Measurements from ENCODE around the gene PRSS27. TPM values are rescaled to one million over a fixed set of nuclear protein-coding genes. Genes with fewer than 3 reads are reported as not detected.

The PRSS27 gene
- polyA plus RNA-seq, 1 donor (not counting 4 experiments of a cell fraction or from before 2014, with no cell fraction given): 0.20 TPM

- H3K79me2 ChIP-seq (ENCODE audit: control insufficient read depth, insufficient read depth, low read length): no peaks in the 10 kb centered on the region
- dilution Hi-C loops (cut with MboI; ENCODE audit: extremely low pct_ligation_motif_present, low sequenced_read_pairs): no loop called here
- H3K4me1 ChIP-seq (ENCODE audit: control insufficient read depth, extremely low read depth, insufficient read depth, low read length): peaks cover 3% of the 10 kb centered on the region
- no peak overlapping the region for H3K4me2 ChIP-seq (ENCODE audit: control insufficient read depth, extremely low read depth, insufficient read depth, low read depth, low read length)
- no peak for DNase-seq (ENCODE audit: low read depth, low spot score)
- H4K20me1 ChIP-seq (ENCODE audit: control insufficient read depth, extremely low read depth, insufficient read depth, low read length): no peaks in the 10 kb centered on the region
- H3K4me3 ChIP-seq (ENCODE audit: control insufficient read depth in 2 of 3, extremely low read depth in 1 of 3, insufficient read depth in 2 of 3, low read depth in 1 of 3, low read length in 3 of 3): no peak overlapping the region
- H3K27me3 ChIP-seq (ENCODE audit: control insufficient read depth, extremely low read depth, insufficient read depth, low read length): no peaks in the 10 kb centered on the region
- no peak overlapping the region for H3K9ac ChIP-seq (ENCODE audit: control insufficient read depth, extremely low read depth, insufficient read depth, low read length)
- TF ChIP-seq CTCF (optimal IDR thresholded peaks at IDR 0.05 in 1 of 3, IDR thresholded peaks at IDR 0.05 in 1 of 3, conservative IDR thresholded peaks at IDR 0.05 in 1 of 3; ENCODE audit: extremely low read depth in 1 of 3, insufficient read depth in 2 of 3, low read length in 3 of 3): no peak
- no peak for TF ChIP-seq EZH2 (IDR thresholded peaks at IDR 0.05; ENCODE audit: low read length)
- no peak overlapping the region for H3K27ac ChIP-seq (ENCODE audit: control insufficient read depth, insufficient read depth, low read length)
- no peak for FAIRE-seq
- no peaks in the 10 kb centered on the region for H3K9me3 ChIP-seq (ENCODE audit: control insufficient read depth, low read depth, low read length)
- H3K36me3 ChIP-seq (ENCODE audit: control insufficient read depth in 2 of 2, extremely low read depth in 1 of 2, insufficient read depth in 2 of 2, low read length in 2 of 2): no peaks in the 10 kb centered on the region
- H2AFZ ChIP-seq (ENCODE audit: control insufficient read depth, low read length): no peak overlapping the region
- no peaks in the 10 kb centered on the region for H3K9me1 ChIP-seq (ENCODE audit: control insufficient read depth, extremely low read depth, insufficient read depth, low read length)
Measured at GRCh38 chr16:2743007-2743810, 23.2 kb upstream of the PRSS27 start.

- Histone ChIP-seq H3K9ac (ENCODE audit: control insufficient read depth, extremely low read depth, insufficient read depth, low read length) (no peak overlapping the region), H2AFZ (ENCODE audit: control insufficient read depth, low read length) (no peak overlapping the region), H3K27ac (ENCODE audit: control insufficient read depth, insufficient read depth, low read length) (no peak overlapping the region), H3K4me2 (ENCODE audit: control insufficient read depth, extremely low read depth, insufficient read depth, low read depth, low read length) (no peak overlapping the region), H3K36me3 (ENCODE audit: control insufficient read depth in 2 of 2, extremely low read depth in 1 of 2, insufficient read depth in 2 of 2, low read length in 2 of 2) (no peaks in the 10 kb centered on the region), H3K9me1 (ENCODE audit: control insufficient read depth, extremely low read depth, insufficient read depth, low read length) (no peaks in the 10 kb centered on the region), H3K4me3 (ENCODE audit: control insufficient read depth in 2 of 3, extremely low read depth in 1 of 3, insufficient read depth in 2 of 3, low read depth in 1 of 3, low read length in 3 of 3) (no peak overlapping the region), H3K9me3 (ENCODE audit: control insufficient read depth, low read depth, low read length) (no peaks in the 10 kb centered on the region), H3K4me1 (ENCODE audit: control insufficient read depth, extremely low read depth, insufficient read depth, low read length) (peaks cover 3% of the 10 kb centered on the region), H3K79me2 (ENCODE audit: control insufficient read depth, insufficient read depth, low read length) (no peaks in the 10 kb centered on the region), H4K20me1 (ENCODE audit: control insufficient read depth, extremely low read depth, insufficient read depth, low read length) (no peaks in the 10 kb centered on the region), H3K27me3 (ENCODE audit: control insufficient read depth, extremely low read depth, insufficient read depth, low read length) (no peaks in the 10 kb centered on the region)
- DNase-seq (ENCODE audit: low read depth, low spot score) (no peak), FAIRE-seq (no peak)
- TF ChIP-seq EZH2 (IDR thresholded peaks at IDR 0.05; ENCODE audit: low read length): no peak
- TF ChIP-seq CTCF (optimal IDR thresholded peaks at IDR 0.05 in 1 of 3, IDR thresholded peaks at IDR 0.05 in 1 of 3, conservative IDR thresholded peaks at IDR 0.05 in 1 of 3; ENCODE audit: extremely low read depth in 1 of 3, insufficient read depth in 2 of 3, low read length in 3 of 3): no peak
- dilution Hi-C loops (cut with MboI; ENCODE audit: extremely low pct_ligation_motif_present, low sequenced_read_pairs): no loop called here
Measured at GRCh38 chr16:2742323-2743006, 22.4 kb upstream of the PRSS27 start.
